Stimulated activated CD4-positive, alpha-beta T cell treated with anti-CD3 and anti-CD28 coated beads, TNF-alpha, amount 100 ng/mL, for 24 hours (primary cell): ENCODE measurements around the gene NRARP.

Source experiments
- DNase-seq, 3 experiments: peaks; one replicate each; pipeline ENCODE4 v3.0.0-alpha.2; 2020; ENCODE audit warnings: low read depth in 3 of 3

The NRARP gene

GRCh38 chr9:137321726-137322361 is 19.8 kb upstream of the NRARP start:
- DNase-seq = no peak

GRCh38 chr9:137320555-137321384 is 18.7 kb upstream of the NRARP start:
- no peak for DNase-seq

GRCh38 chr9:137319739-137320551 is 17.9 kb upstream of the NRARP start:
- no peak for DNase-seq

- no peak for DNase-seq
Measured at GRCh38 chr9:137319011-137319738, 17.1 kb upstream of the NRARP start.

- no peak for DNase-seq
Measured at GRCh38 chr9:137318602-137319001, 16.5 kb upstream of the NRARP start.

- DNase-seq = no peak
Measured at GRCh38 chr9:137317718-137318511, 15.8 kb upstream of the NRARP start.

- DNase-seq = no peak
Measured at GRCh38 chr9:137317021-137317717, 15.1 kb upstream of the NRARP start.

- DNase-seq = no peak
Measured at GRCh38 chr9:137316012-137316981, 14.2 kb upstream of the NRARP start.

GRCh38 chr9:137315581-137316011 is 13.5 kb upstream of the NRARP start:
- DNase-seq = no peak

GRCh38 chr9:137314561-137315560 is 12.8 kb upstream of the NRARP start:
- DNase-seq = no peak

GRCh38 chr9:137313956-137314560 is 12.0 kb upstream of the NRARP start:
- DNase-seq = no peak

- DNase-seq = no peak
Measured at GRCh38 chr9:137313326-137313936, 11.4 kb upstream of the NRARP start.

GRCh38 chr9:137312852-137313325 is 10.8 kb upstream of the NRARP start:
- no peak for DNase-seq

GRCh38 chr9:137311986-137312851 is 10.1 kb upstream of the NRARP start:
- DNase-seq = no peak

GRCh38 chr9:137311171-137311985 is 9.3 kb upstream of the NRARP start:
- DNase-seq = peak in 1 of 3 experiments; percentile 34
